PC-3 (cell line): ENCODE results near the gene C8B. TPM values are rescaled to one million over a fixed set of nuclear protein-coding genes. Genes with fewer than 3 reads are reported as not detected.

Experiments used
- ATAC-seq: fragments of 200-7000 bp; cut with Tn5 transposase; 2 replicates; pipeline ENCODE4 v1.9.1; 2020; ENCODE audit warnings: mild to moderate bottlenecking, moderate library complexity
- BruUV-seq: library from RNA; stranded (reverse); fragments of 400-500 nt; replicated peaks from 2 replicates; lab custom pipeline; 2021; lab: Mats Ljungman, UMichigan
- CTCF ChIA-PET: fragments of 300-600 bp; sonication (Branson Sonifier 250); formaldehyde crosslinking; loops from one replicate; lab custom pipeline; 2022; ENCODE audit warnings: antibody characterized with exemption; lab: Charles Lee
- POLR2A ChIA-PET: fragments of 300-600 bp; sonication (Branson Sonifier 250); formaldehyde crosslinking; loops from one replicate; lab custom pipeline; 2022; ENCODE audit warnings: antibody characterized with exemption; ENCODE audit not compliant: unreplicated experiment; lab: Charles Lee
- DNase-seq: peaks from one replicate; pipeline ENCODE4 v3.0.0-alpha.2; 2015
- H2AFZ ChIP-seq: fragments of 300-600 bp; sonication (generic); 2 replicates; pipeline ENCODE4 v1.6.0; 2016; ENCODE audit warnings: antibody characterized with exemption, low read length
- H3F3A ChIP-seq: fragments of 300-600 bp; sonication (generic); one replicate; pipeline ENCODE4 v1.6.0; 2017; ENCODE audit warnings: antibody characterized with exemption, low read length, control low read depth, mild to moderate bottlenecking; ENCODE audit not compliant: unreplicated experiment
- H3K27ac ChIP-seq: fragments of 300-600 bp; sonication (generic); 2 replicates; pipeline ENCODE4 v1.5.1; 2016; ENCODE audit warnings: mild to moderate bottlenecking, low read length
- H3K27me3 ChIP-seq: fragments of 300-600 bp; sonication (generic); 2 replicates; pipeline ENCODE4 v1.6.1; 2016; ENCODE audit warnings: low read length, mixed read lengths
- H3K36me3 ChIP-seq: fragments of 300-600 bp; sonication (generic); 2 replicates; pipeline ENCODE4 v1.6.1; 2016; ENCODE audit warnings: low read depth, mixed run types, low read length, mixed read lengths
- H3K4me1 ChIP-seq: fragments of 300-600 bp; sonication (generic); 2 replicates; pipeline ENCODE4 v1.5.1; 2016; ENCODE audit warnings: low read length; ENCODE audit not compliant: insufficient read depth
- H3K4me2 ChIP-seq: fragments of 300-600 bp; sonication (generic); 2 replicates; pipeline ENCODE4 v1.6.0; 2016; ENCODE audit warnings: low read length
- H3K4me3 ChIP-seq: fragments of 300-600 bp; sonication (generic); 2 replicates; pipeline ENCODE4 v1.5.1; 2016; ENCODE audit warnings: mild to moderate bottlenecking, low read length, mixed read lengths
- H3K79me2 ChIP-seq: fragments of 300-600 bp; sonication (generic); 2 replicates; pipeline ENCODE4 v1.6.1; 2017; ENCODE audit warnings: low read length, mixed read lengths
- H3K9ac ChIP-seq: fragments of 300-600 bp; sonication (generic); 2 replicates; pipeline ENCODE4 v1.6.0; 2016; ENCODE audit warnings: mild to moderate bottlenecking, low read length
- H3K9me2 ChIP-seq: fragments of 300-600 bp; sonication (generic); replicated peaks from 2 replicates; pipeline ENCODE4 v1.6.1; 2016; ENCODE audit warnings: mixed run types, low read length, mixed read lengths
- H3K9me3 ChIP-seq: fragments of 300-600 bp; sonication (generic); 2 replicates; pipeline ENCODE4 v1.6.1; 2016; ENCODE audit warnings: low read length, mixed read lengths
- H4K20me1 ChIP-seq: fragments of 300-600 bp; sonication (generic); 2 replicates; pipeline ENCODE4 v1.6.1; 2016; ENCODE audit warnings: low read length, mixed read lengths
- CTCF ChIP-seq: fragments of 300-600 bp; sonication (generic); conservative IDR thresholded peaks from 2 replicates; pipeline ENCODE4 v1.5.1; 2017; ENCODE audit warnings: antibody characterized with exemption, low read depth, mild to moderate bottlenecking, low read length
- EZH2 ChIP-seq: fragments of 300-600 bp; sonication (generic); IDR thresholded peaks from one replicate; pipeline ENCODE4 v1.6.1; 2017; ENCODE audit warnings: antibody characterized with exemption, mild to moderate bottlenecking, low read length; ENCODE audit not compliant: unreplicated experiment
- EZH2phosphoT487 ChIP-seq: fragments of 300-600 bp; sonication (generic); IDR thresholded peaks from 2 replicates; pipeline ENCODE4 v1.6.1; 2018; ENCODE audit warnings: mild to moderate bottlenecking, antibody characterized with exemption, low read length, borderline replicate concordance
- intact Hi-C: fragments of 100-400 bp; cut with micrococcal nuclease; formaldehyde crosslinking; loops from 2 replicates; pipeline ENCODE4 v1.9.0; 2023
- total RNA-seq: library from RNA; depleted of rRNA; stranded (reverse); fragments of >200 nt; gene quantifications from 2 replicates; pipeline ENCODE4 v1.2.3, GENCODE V29; 2014

Gene C8B
- total RNA-seq, 1 experiment from 2014 or later = not detected

- H3K4me2 ChIP-seq = no peak overlapping the region
- H3K9me2 ChIP-seq = no peaks in the 10 kb centered on the region
- no peak for TF ChIP-seq EZH2phosphoT487
- no peak for TF ChIP-seq CTCF
- H3K4me3 ChIP-seq = no peak overlapping the region
- peaks cover 14% of the 10 kb centered on the region for H3K27me3 ChIP-seq
- ChIA-PET CTCF (no interaction called here), POLR2A (no interaction called here)
- H3K9me3 ChIP-seq = no peaks in the 10 kb centered on the region
- no peaks in the 10 kb centered on the region for H3F3A ChIP-seq
- no peaks in the 10 kb centered on the region for H3K4me1 ChIP-seq
- ATAC-seq (no peak), DNase-seq (no peak)
- H3K36me3 ChIP-seq = no peaks in the 10 kb centered on the region
- H3K9ac ChIP-seq = no peak overlapping the region
- intact Hi-C loops = no loop called here
- no TSS peak for BruUV-seq
- H3K27ac ChIP-seq = no peak overlapping the region
- H3K79me2 ChIP-seq = no peaks in the 10 kb centered on the region
- H2AFZ ChIP-seq = no peak overlapping the region
- no peaks in the 10 kb centered on the region for H4K20me1 ChIP-seq
Observed at GRCh38 chr1:56898879-56899278, 66.9 kb downstream of the C8B start.

DNA sequence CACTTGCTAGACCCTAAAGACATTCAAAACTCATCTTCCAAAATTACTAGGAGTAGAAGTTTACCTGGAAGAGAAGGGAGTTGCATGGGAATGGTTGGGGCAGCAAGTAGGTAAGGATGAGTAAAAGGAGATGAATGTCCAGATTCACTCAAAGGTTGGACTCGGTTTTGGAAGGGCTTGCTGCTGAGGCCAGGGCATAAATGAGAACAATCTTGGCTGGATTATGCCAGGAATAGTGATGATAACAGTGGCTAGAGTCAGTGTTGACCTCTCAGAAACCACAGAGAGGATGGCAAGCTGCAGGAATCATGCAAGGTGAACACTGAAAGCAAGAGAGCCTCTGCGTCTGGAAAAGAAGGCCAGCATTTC, 67.8 kb downstream of the C8B start:
- H3K4me3 ChIP-seq = no peak overlapping the region
- H3F3A ChIP-seq = no peaks in the 10 kb centered on the region
- H3K9me2 ChIP-seq = no peaks in the 10 kb centered on the region
- H3K4me2 ChIP-seq = no peak overlapping the region
- no peak overlapping the region for H2AFZ ChIP-seq
- DNase-seq = no peak
- H3K27ac ChIP-seq = no peak overlapping the region
- H3K9ac ChIP-seq = no peak overlapping the region
- H4K20me1 ChIP-seq = no peaks in the 10 kb centered on the region
- ChIA-PET POLR2A (no interaction called here), CTCF (no interaction called here)
- H3K27me3 ChIP-seq = peaks cover 12% of the 10 kb centered on the region
- no peaks in the 10 kb centered on the region for H3K9me3 ChIP-seq
- no peaks in the 10 kb centered on the region for H3K36me3 ChIP-seq
- H3K4me1 ChIP-seq = no peaks in the 10 kb centered on the region
- TF ChIP-seq EZH2 (no peak), CTCF (no peak), EZH2phosphoT487 (no peak)
- intact Hi-C loops = no loop called here
- no peaks in the 10 kb centered on the region for H3K79me2 ChIP-seq
- ATAC-seq = no peak
- no TSS peak for BruUV-seq

DNA sequence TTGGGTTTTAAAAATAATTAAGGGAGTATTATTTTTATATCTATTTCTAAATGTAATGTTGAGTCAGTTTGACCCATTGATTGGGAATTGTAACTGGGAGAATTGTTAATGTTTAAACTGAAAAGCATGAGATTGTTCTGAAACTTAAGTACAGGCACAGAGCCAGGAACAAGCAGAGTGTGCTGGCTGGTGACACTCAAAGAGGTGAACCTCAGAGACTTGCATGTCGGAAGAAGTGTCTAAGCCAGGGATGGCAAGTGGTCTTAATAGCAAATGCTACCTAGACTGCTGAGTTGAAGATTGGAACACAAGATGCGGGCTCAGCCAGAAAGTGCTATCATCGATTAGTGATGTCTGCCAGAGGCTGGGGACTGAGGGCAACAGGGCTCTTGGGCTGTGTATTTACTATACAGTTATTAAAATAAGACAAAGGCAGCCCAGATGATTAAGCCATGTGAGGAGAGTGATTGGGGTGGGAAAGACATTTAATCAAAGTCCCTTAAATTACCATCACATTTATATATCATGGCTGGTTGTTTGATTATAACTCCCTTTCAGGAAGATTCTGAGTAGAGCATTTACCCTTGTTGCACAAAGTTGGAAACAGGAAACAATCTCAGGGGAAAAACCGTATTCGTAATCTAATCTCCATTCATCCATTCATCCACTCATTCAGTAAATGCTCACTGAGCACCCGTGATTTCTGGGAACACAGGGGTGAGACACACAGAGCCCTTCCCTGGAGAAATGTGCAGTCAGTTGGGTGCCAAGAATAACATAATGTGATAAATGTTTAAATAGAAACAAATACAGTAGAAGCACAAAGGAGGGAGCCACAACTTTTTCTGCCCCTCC, 68.4 kb downstream of the C8B start:
- POLR2A ChIA-PET = no interaction called here
- Histone ChIP-seq H2AFZ (no peak overlapping the region), H3K27me3 (peaks cover 12% of the 10 kb centered on the region), H3K9me2 (no peaks in the 10 kb centered on the region), H3F3A (no peaks in the 10 kb centered on the region), H3K4me2 (no peak overlapping the region), H3K9ac (no peak overlapping the region), H3K9me3 (no peaks in the 10 kb centered on the region), H3K27ac (no peak overlapping the region), H3K4me1 (no peaks in the 10 kb centered on the region), H3K4me3 (no peak overlapping the region), H4K20me1 (no peaks in the 10 kb centered on the region), H3K79me2 (no peaks in the 10 kb centered on the region), H3K36me3 (no peaks in the 10 kb centered on the region)
- DNase-seq (no peak), ATAC-seq (no peak)
- TF ChIP-seq EZH2 (no peak), CTCF (no peak), EZH2phosphoT487 (no peak)
- CTCF ChIA-PET = no interaction called here
- BruUV-seq = no TSS peak
- intact Hi-C loops = no loop called here
